ENCODE data around the gene TRABD2B. TPM values are rescaled to one million over a fixed set of nuclear protein-coding genes. Genes with fewer than 3 reads are reported as not detected.

The TRABD2B gene
- total and polyA plus RNA-seq, 11 donors, result 0.31 to 1.1 (median 0.80) TPM

- Histone ChIP-seq H3K36me3 (no peaks in the 10 kb centered on the region), H3K27ac (no peak overlapping the region), H3K4me1 (peaks cover 0 to 13% (median 0%) of the 10 kb centered on the region in 12 donors), H3K9me3 (no peaks in the 10 kb centered on the region), H3K4me3 (no peak overlapping the region), H3K27me3 (no peaks in the 10 kb centered on the region)
- intact Hi-C loops (cut with DNase I), result no loop called here
- DNase-seq (no peak), ATAC-seq (no peak)
- TF ChIP-seq POLR2A (IDR thresholded peaks at IDR 0.05), result no peak
- no peak for TF ChIP-seq CTCF (IDR thresholded peaks at IDR 0.05)
- 66 to 72% (median 68%) methylated on average over 8 to 9 of the region's 9 CpGs for WGBS, 4 donors
Observed at GRCh38 chr1:47776667-47777131, 220.5 kb downstream of the TRABD2B start.

- H3K27ac ChIP-seq, result no peak overlapping the region
- H3K4me3 ChIP-seq, result no peak overlapping the region
- TF ChIP-seq CTCF (IDR thresholded peaks at IDR 0.05) (no peak), POLR2A (IDR thresholded peaks at IDR 0.05) (no peak)
- ATAC-seq (no peak), DNase-seq (peak in 2 of 5 donors; percentile 22 to 57)
- H3K36me3 ChIP-seq, result no peaks in the 10 kb centered on the region
- intact Hi-C loops (cut with DNase I), result no loop called here
- no peaks in the 10 kb centered on the region for H3K4me1 ChIP-seq
- no peaks in the 10 kb centered on the region for H3K27me3 ChIP-seq
- H3K9me3 ChIP-seq, result no peaks in the 10 kb centered on the region
- WGBS, 4 donors, result 90 to 92% (median 91%) methylated on average over 14 to 24 of the region's 24 CpGs
Observed at GRCh38 chr1:47774986-47775834, 222.0 kb downstream of the TRABD2B start.

GRCh38 chr1:47772960-47773682 is 224.1 kb downstream of the TRABD2B start:
- Histone ChIP-seq H3K4me3 (no peak overlapping the region), H3K27me3 (no peaks in the 10 kb centered on the region), H3K36me3 (no peaks in the 10 kb centered on the region), H3K9me3 (no peaks in the 10 kb centered on the region), H3K27ac (no peak overlapping the region), H3K4me1 (peaks cover 0 to 8% (median 0%) of the 10 kb centered on the region in 12 donors)
- WGBS, 4 donors, result 72 to 77% (median 77%) methylated on average over 11 of the region's 11 CpGs
- DNase-seq, result peak in 1 of 5 donors; percentile 38
- intact Hi-C loops (cut with DNase I), result loop anchor here in 1 of 10 donors (1.0 kb wide), 1 partner anchor 27 kb away; no protein-coding TSS in a partner anchor
- TF ChIP-seq POLR2A (IDR thresholded peaks at IDR 0.05) (no peak), CTCF (IDR thresholded peaks at IDR 0.05) (no peak)
- ATAC-seq, result peak in 3 of 4 donors; percentile 34 to 59 (median 56)

- no peak overlapping the region for H3K4me3 ChIP-seq
- peaks cover 0 to 16% (median 4%) of the 10 kb centered on the region in 12 donors for H3K4me1 ChIP-seq
- no peak overlapping the region for H3K27ac ChIP-seq
- no peaks in the 10 kb centered on the region for H3K9me3 ChIP-seq
- intact Hi-C loops (cut with DNase I), result no loop called here
- 94 to 97% (median 95%) methylated on average over 11 of the region's 11 CpGs for WGBS, 4 donors
- TF ChIP-seq CTCF (IDR thresholded peaks at IDR 0.05) (no peak), POLR2A (IDR thresholded peaks at IDR 0.05) (no peak)
- ATAC-seq (no peak), DNase-seq (peak in 1 of 5 donors; percentile 33)
- H3K27me3 ChIP-seq, result no peaks in the 10 kb centered on the region
- no peaks in the 10 kb centered on the region for H3K36me3 ChIP-seq
Observed at GRCh38 chr1:47772281-47772680, 224.9 kb downstream of the TRABD2B start.
